ENCODE measurements around the gene DENND4A. TPM values are rescaled to one million over a fixed set of nuclear protein-coding genes. Genes with fewer than 3 reads are reported as not detected.

The DENND4A gene
- total RNA-seq, 1 donor from 2014 or later = 17.5 TPM

DNA sequence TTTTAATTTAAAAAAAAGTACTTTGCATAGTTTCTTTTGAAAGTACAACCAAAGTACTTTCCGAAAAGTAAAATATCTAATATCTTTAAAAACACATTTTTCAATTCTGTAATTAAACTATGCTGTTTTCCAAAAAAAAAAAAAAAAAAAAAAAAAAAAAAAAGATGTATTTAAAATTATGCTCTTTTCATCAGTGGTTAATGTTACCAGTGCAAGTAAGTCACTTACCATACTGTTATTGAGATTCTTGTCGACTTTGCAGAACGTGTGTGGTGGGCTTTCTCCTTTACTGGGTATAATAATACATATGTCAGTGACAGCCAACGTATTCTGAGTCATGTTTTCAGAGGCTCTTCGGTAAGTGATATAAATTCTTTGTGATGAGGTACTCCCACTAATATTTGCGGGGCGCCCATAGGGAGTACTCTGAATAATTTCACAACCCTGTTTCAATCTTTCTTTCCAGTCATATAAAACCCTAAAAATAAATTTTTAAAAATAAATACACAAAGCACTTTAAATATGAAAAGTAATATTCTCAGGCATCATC is 39.9 kb downstream of the DENND4A start:
- Mint-ChIP-seq H3K36me3 (ENCODE audit: insufficient read depth) (peaks cover 6% of the 10 kb centered on the region), H3K27ac (no peak overlapping the region), H3K9me3 (ENCODE audit: low read depth) (no peaks in the 10 kb centered on the region), H3K27me3 (no peaks in the 10 kb centered on the region), H3K4me3 (ENCODE audit: low read depth) (no peak overlapping the region), H3K4me1 (ENCODE audit: low read depth) (no peaks in the 10 kb centered on the region)
- no peak for TF ChIP-seq CTCF (IDR thresholded peaks at IDR 0.05; ENCODE audit: unreplicated experiment)
- no peak for DNase-seq (ENCODE audit: low spot score, unreplicated experiment)

- Mint-ChIP-seq H3K9me3 (ENCODE audit: low read depth) (no peaks in the 10 kb centered on the region), H3K36me3 (ENCODE audit: insufficient read depth) (peaks cover 6% of the 10 kb centered on the region), H3K4me1 (ENCODE audit: low read depth) (no peaks in the 10 kb centered on the region), H3K4me3 (ENCODE audit: low read depth) (no peak overlapping the region), H3K27me3 (no peaks in the 10 kb centered on the region), H3K27ac (no peak overlapping the region)
- no peak for TF ChIP-seq CTCF (IDR thresholded peaks at IDR 0.05; ENCODE audit: unreplicated experiment)
- DNase-seq (ENCODE audit: low spot score, unreplicated experiment) = no peak
Observed at GRCh38 chr15:65751431-65751830, 40.7 kb downstream of the DENND4A start.

GRCh38 chr15:65747265-65747664 is 44.8 kb downstream of the DENND4A start:
- H3K36me3 Mint-ChIP-seq (ENCODE audit: insufficient read depth) = peaks cover 7% of the 10 kb centered on the region
- no peak for TF ChIP-seq CTCF (IDR thresholded peaks at IDR 0.05; ENCODE audit: unreplicated experiment)
- DNase-seq (ENCODE audit: low spot score, unreplicated experiment) = no peak
- no peaks in the 10 kb centered on the region for H3K9me3 Mint-ChIP-seq (ENCODE audit: low read depth)
- no peaks in the 10 kb centered on the region for H3K4me1 Mint-ChIP-seq (ENCODE audit: low read depth)
- H3K27me3 Mint-ChIP-seq = no peaks in the 10 kb centered on the region
- no peak overlapping the region for H3K27ac Mint-ChIP-seq
- no peak overlapping the region for H3K4me3 Mint-ChIP-seq (ENCODE audit: low read depth)

GRCh38 chr15:65743637-65744252 is 48.3 kb downstream of the DENND4A start:
- H3K4me1 Mint-ChIP-seq (ENCODE audit: low read depth) = no peaks in the 10 kb centered on the region
- TF ChIP-seq CTCF (IDR thresholded peaks at IDR 0.05; ENCODE audit: unreplicated experiment) = no peak
- H3K27ac Mint-ChIP-seq = no peak overlapping the region
- no peaks in the 10 kb centered on the region for H3K9me3 Mint-ChIP-seq (ENCODE audit: low read depth)
- no peak for DNase-seq (ENCODE audit: low spot score, unreplicated experiment)
- H3K36me3 Mint-ChIP-seq (ENCODE audit: insufficient read depth) = peaks cover 3% of the 10 kb centered on the region
- H3K27me3 Mint-ChIP-seq = no peaks in the 10 kb centered on the region
- no peak overlapping the region for H3K4me3 Mint-ChIP-seq (ENCODE audit: low read depth)

DNA sequence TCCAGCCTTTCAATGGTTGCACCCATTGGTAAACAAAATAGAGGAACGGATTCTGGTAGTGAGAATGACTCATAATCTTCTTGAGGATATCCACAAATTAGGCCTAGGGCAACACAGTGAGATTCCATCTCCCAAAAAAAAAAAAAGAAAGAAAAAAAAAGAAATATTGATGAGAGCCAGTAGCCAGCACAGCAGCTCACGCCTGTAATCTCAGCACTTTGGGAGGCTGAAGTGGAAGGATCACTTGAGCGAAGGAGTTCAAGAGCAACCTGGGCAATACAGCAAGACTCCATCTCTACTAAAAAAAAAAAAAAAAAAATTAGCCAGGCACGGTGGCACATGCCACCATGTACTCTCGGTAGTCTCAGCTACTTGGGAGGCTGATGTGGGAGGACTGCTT is 51.9 kb downstream of the DENND4A start:
- no peaks in the 10 kb centered on the region for H3K9me3 Mint-ChIP-seq (ENCODE audit: low read depth)
- no peaks in the 10 kb centered on the region for H3K27me3 Mint-ChIP-seq
- H3K4me1 Mint-ChIP-seq (ENCODE audit: low read depth) = no peaks in the 10 kb centered on the region
- H3K36me3 Mint-ChIP-seq (ENCODE audit: insufficient read depth) = peaks cover 7% of the 10 kb centered on the region
- no peak overlapping the region for H3K4me3 Mint-ChIP-seq (ENCODE audit: low read depth)
- H3K27ac Mint-ChIP-seq = no peak overlapping the region
- no peak for TF ChIP-seq CTCF (IDR thresholded peaks at IDR 0.05; ENCODE audit: unreplicated experiment)
- no peak for DNase-seq (ENCODE audit: low spot score, unreplicated experiment)
